ENCODE results near the gene NSF.
"Not testable (repeated sequence)": the region's sequence is repeated elsewhere in the genome, so short reads cannot be mapped to it uniquely, and the experiment has no call there.

Gene NSF

DNA sequence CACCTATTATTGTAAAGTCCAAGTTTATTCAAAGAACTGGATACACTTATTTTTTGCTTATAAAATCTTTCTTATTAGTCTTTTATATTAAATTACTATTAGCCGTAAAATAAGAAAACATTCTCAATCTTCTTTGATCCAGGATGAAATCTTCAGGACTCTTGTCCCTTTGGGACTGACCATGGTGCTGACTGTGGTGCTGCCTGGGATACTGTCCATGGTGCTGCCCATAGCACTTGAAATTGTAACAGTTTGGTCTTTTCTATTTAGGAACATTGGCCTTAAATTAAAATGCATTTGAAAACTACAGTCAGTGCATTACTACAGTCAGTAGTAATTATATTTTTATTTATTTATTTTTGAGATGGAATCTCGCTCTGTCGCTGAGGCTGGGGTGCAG lies 41.7 kb downstream of the NSF start:
- DNase-seq: not testable (repeated sequence)

DNA sequence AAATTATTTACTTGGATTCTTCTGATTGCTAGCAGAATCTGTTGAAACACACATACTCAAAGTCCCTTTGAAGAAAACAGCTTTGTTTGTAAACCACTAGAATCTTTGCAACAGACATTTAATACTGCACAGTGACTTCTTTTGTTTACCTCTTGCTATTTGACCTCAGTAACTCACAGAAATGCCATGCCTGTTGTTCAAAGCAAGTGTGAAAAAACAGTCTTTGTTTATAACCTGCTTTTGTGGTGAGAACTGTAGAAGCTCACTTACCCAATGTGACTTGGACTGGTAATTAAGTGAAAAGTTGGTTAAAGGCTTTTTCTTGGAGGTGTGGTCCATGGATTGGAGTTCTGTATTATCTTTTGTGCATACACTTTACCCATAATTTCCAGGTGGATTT lies 44.4 kb downstream of the NSF start:
- DNase-seq: not testable (repeated sequence)

DNA sequence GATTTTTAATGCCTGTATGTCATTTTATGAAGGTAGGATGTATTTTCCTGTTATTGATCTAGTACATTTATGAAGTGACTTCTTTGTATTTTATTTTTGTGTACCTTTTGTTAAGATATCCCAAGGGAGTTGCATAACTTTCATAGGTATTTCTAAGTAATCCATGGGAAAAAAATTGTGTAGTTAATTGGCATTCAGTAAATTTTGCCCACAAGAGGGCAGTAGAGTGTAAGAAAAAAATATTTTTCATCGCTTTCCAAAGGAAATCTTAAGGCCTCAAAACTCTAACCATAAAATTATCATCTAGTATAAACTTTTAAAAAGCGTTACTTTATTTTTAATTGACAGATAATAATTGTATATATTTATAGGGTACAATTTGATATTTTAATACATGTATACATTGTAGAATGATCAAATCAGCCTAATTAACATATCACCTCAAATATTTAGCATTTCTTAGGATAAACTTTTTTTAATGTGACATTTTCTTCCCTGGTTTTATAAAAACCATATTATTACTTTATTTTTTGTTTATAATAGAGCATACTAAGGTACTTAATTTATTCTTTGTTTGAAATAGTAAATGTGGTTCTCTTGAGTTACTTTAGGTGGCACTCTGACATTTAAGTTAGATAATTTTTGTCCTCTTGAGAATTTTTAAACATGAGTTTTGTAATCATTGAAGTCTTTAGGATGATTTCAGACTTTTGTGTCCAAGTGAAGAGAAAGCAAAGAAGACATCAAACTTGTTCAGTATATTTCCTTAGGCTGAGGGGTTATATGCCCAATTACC lies 51.6 kb downstream of the NSF start:
- DNase-seq: not testable (repeated sequence)

DNA sequence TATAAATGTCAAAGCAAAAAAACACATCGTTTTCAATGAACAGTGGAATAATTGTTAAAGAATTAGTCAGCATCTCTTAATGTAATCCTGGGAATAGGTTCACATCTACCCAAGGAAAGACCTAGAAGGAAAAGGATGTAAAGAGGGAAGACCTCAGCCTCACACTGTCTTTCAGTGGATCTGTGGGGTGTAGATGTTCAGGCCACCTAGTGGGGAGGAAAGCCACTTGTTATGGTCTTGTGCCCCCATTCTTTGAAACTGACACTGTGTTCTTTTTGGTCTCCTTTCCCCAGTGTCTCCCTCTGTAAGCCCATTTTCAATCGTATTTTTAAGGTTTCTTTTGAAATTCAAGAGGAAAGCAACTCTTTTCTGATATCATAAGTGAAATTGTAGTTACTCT lies 56.8 kb downstream of the NSF start:
- DNase-seq: not testable (repeated sequence)

DNA sequence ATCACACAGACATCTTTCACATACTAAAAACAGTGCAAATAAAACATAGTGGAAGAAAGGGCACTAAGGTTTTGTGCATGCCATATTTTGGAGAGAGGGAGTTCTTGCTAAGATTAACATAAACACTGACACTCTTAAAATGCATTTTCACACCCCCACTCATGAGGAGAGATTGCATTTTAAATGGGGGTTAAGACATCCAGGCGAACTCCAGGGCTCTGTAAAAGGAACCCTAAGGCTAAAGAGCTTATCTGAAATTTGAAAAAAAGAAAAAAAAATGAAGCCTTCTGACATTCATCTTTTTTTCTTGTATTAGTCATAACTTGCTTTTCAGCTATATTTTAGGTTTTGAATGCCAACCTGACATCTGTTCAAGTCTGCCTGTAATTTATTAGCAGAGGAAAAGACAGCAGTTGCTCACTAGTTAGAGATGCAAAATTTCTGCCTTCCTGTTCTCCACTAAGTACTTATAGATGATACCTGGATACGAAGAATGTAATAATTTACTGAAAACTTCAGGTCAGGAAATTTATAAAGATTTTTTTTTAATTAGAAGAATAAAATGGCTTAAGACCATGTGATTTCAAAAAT lies 57.3 kb downstream of the NSF start:
- DNase-seq: not testable (repeated sequence)

DNA sequence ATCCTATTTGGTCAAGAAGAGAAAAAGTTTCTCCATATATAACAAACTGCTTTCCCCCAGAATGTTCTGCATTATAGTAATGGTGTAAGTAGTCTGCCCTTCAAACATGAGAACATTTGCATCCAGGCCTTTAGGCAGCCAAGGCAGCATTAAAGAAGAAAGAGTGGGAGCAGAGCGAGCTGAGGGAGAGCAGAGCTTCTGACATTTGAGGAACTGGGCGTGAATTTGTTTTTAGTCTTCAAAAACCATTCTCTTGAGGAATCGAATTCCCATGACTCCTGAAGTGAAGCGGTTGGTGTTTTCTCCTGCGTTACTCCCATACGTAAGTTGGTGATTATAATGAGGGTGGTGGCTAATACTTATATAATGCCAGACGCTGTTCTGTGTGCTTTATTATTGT lies 58.8 kb downstream of the NSF start:
- DNase-seq: not testable (repeated sequence)

DNA sequence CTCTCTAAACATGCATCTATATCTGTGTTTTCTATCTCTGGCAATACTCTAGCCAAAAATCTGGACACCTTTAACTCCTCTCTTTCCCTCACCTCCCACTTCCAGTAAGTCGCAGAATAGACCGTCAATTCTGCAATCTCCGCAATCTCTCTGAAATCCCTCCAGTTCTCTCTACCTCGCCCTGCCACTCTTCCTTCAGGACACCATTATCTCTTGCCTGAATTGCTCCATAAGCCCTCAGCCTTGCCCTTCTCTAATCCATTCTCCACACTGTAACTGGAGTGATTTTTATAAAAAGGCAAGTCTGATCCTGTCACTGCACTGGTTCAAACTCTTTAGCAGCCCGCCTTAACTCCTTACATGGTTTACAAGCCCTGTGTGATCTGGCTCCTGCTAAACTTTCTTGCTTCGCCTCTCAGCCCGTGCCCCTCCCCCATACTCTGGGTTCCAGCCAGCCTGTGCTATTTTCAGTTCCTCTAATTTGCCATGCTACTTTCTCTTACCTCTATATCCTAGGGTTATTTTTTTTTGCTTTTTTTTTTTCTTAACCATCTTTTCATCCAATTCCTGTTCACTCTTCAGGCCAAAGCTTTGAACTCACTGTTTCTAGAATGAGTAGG lies 61.7 kb downstream of the NSF start:
- DNase-seq: not testable (repeated sequence)

DNA sequence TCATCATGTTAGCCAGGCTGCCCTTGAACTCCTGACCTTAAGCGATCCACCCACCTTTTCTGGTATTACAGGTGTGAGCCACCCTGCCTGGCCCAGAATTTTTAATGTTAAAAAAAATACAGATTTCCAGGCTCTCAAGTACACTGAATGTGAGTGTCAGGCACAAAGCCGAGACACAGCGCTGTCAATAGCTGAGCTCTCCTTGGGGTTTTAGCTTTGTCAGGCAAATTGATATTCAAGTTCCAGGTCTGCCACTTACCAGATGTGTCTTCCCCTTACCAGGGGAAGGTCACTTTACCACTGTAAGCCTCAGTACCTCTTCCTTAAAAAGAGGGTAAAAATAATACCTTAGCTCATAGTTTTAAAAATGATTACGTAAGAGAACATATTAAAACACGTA lies 67.8 kb downstream of the NSF start:
- not testable (repeated sequence) for DNase-seq

DNA sequence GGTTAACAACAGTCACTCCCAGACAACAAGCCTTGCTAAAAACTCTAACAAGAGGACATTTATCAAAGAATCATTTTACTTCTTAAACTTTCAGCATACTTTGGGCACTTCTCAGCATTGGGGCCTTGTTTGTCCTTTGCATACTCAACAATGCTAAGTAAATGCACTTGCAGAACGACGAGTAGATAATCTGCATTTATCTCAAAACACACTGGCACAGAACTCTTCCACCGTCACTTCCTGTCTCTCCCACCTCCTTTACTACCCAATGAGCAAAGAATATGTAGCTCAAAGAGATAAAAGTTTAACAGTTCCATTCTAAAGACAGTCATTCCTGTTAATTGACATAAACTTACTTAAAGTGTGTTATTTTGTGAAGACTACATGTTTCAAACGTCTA lies 69.2 kb downstream of the NSF start:
- DNase-seq: not testable (repeated sequence)

DNA sequence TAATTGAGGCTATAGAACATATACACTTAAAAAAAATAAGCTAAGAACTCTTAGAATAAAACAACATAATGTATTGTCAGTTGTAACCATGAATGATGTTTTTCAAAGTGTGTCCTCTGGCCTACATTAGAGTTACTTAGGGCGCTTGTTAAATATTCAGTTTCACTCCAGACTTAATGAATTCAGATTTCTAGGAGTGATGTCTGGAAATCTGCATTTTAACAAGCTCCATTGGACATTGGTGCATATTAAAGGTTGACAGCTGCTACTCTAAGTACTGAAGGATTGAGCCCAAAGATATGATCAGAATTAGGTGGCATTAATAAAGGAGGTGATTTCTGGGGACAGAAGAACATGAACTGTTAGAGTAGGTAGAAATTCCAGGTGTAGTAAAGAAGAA lies 72.7 kb downstream of the NSF start:
- not testable (repeated sequence) for DNase-seq

DNA sequence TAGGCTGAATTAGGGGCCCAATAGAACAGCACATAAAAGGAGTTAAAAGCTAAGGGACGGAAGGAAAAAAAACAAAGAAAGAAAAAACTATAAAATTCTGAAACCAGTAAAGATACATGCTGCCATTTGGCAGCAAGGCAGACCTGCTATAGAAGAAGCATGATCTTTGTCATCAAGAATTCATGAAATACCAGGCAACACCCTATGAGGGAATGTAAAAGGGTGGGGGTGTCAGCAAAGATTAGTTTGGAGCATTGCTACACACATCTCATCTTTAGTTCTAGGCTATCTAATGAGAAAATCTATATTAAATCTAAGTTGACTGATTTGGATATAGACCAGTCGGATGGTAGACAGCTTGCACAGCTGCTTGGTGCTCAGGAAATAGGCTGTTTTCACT lies 73.1 kb downstream of the NSF start:
- DNase-seq: not testable (repeated sequence)

DNA sequence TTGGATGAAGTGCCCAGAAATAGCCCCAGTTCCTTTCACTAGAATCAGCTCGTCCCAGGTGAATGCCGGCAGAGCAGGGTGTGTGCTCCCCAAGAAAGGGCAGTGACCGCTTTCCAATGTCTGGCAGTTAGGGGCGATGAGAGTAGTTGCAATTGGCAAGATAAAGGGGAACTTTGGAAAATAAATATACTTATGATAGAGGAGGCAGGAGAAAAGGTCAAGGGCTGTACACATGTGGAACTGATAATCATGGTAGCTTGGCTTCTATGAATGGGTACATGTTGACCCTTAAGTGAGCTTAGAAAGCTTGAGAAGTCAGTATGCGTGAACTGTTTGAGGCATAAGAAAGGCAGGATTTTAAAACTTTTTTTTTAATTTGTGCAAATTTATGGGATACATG lies 75.5 kb downstream of the NSF start:
- DNase-seq: not testable (repeated sequence)

DNA sequence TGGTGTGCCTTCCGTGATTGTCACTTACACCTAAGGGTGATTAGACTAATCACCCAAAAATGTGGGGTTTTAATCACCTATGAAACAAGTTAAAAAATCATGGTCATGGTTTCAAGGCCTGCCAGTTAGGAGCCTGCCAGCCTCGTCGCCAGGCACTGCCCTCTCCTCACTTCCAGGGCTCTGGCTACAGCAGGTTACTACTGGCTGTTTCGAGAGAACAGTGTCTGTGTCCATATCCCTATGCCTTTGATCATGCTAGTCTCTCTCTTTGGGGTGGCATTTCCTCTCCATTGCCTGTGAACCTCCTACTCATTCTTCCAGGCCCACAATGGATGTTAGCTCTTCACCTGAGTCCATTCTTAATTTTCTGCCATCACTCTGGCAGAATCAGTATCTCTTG lies 80.3 kb downstream of the NSF start:
- DNase-seq: not testable (repeated sequence)

DNA sequence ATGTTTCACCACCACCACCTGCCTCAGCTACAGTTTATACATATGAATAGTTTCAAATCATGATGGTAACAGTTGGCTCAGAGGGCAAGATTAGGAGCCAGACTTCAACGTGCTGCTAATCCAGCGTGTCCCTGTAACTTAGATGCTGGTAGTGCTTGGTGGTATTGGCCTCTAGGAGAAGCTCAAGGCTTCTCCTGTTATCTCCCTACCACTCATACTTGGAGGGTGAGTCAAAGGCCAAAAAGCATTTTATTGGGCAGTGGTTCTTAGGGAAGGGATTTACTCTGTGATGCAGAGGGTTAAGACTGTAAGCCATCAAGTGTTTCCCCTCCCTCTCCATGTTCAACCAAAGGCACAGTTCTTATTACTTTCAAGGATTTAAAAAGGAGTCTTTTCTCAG lies 82.3 kb downstream of the NSF start:
- DNase-seq: not testable (repeated sequence)

DNA sequence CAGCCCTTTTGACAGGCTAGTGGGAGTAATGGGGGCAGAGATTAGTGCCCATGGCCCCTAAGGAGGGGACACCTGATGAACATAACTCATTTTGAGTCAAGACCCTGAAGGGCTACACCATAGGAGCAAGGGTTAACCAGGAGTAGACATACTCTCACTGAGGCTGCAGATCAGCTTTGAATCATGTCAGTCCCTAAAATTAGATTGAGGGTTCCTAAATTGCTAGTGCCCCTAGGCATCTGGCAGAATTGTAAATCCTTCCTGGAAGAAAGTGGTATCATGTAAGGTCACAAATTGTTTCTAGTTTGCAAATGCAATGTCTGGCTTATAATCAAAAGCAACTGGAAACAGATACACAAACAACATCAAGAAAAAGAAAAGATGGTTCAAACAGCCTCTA lies 87.3 kb downstream of the NSF start:
- DNase-seq: not testable (repeated sequence)

DNA sequence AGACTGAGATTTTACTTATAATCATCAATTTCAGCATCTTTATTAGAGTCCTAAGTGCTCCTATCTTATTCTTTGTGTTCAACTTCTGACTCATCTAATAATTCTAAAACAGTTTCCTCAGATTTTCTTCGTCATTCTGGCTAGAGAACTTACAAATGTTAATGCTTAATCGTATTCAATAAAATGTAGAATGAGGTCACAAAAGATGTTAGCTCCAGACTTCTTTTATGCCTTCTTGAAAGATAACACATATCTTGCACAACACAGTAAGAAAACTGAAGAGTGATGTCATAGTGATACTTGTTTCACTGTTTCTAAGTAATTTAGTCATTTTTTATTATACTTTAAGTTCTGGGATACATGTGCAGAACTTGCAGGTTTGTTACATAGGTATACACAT lies 93.2 kb downstream of the NSF start:
- not testable (repeated sequence) for DNase-seq

DNA sequence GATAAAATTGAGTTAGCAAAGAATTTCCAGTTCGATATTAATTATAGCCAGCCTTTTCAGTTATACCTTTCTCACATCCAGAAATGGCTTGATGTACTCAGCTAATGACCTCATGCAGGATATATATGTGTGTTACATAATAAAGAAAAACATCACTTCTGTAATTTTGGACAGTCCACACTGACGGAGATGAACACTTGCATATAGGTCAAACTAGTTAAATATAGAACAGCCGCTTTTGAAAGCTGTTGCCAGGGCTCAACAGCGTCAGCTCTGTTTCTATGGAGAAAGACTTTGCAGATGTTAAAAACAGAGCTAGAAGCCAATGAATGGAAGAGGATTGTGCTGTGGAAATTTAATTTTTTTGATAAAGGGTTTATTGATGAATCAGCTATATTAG lies 94.8 kb downstream of the NSF start:
- not testable (repeated sequence) for DNase-seq

DNA sequence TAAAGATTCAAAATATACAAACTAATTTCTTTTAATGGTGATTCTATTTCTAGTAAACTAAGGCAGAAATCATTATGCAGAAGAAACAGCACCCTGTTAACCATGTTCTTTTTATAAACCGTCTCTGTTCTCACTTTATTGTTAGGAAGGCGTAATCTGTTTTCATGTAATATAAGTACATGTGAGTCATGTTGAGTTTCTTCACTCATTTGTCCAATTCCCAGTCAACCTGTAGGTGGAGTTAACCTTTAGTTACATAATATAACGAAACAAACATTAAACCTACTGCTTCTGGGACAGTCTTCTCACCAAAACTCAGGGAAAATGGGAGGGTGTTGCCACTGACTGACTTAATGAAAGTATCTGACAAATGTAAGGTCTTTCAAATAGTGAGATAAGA lies 101.7 kb downstream of the NSF start:
- DNase-seq: not testable (repeated sequence)

DNA sequence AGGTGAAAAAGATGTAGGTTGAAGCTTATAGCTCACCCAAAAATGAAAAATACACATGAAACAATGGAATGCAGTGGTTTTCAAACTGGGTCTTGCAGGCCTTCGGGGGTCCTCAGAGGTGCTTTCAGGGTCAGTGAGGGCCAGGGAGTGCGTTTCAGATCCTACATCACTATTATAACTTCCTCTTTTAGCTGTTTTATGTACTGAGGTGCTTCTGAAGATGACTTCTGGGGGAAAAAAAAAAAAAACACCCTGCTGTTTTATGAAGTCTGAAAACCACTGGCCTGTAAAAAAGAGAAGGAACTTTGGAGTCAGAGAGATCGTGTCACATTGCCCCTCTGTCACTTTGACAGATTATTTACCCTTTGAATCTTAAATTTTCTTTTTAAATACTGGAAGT lies 102.8 kb downstream of the NSF start:
- not testable (repeated sequence) for DNase-seq

DNA sequence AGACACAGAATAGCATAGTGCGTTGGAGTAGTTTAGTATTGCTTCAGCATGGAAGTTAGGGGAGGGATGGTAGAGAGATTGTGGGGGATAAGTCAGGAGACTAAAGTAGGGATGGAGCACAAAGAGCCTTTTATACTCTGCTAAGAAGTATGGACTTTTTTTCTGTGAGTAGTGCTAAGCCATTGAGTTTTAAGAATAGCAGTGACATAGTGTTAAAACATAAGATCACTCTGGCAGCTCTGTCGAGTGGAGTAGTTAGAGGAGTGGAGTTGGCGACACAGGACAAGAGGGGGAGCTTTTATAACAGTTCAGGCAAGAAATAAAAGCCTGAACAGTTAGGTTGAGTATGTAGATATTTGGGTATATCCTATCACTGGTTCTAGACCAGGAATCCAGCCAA lies 106.1 kb downstream of the NSF start:
- DNase-seq: not testable (repeated sequence)

DNA sequence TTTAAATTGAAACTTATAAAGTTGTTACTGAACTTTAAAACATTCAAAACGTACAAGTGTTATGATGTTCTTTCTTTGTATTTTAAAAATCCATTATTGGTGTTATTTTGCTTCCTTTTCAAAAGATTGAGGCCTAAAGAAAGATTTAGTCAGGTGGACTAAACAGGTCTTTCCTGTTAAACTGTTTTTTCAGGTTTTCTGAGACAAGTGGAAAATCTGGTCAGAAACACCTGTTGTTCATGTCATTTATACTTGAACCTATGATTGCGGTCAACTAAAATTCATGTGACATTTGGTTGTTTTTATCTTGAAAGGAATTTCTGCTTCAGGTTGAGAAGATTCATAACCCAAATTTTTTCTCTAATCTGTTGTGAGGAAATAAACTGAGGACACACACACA lies 108.5 kb downstream of the NSF start:
- not testable (repeated sequence) for DNase-seq

DNA sequence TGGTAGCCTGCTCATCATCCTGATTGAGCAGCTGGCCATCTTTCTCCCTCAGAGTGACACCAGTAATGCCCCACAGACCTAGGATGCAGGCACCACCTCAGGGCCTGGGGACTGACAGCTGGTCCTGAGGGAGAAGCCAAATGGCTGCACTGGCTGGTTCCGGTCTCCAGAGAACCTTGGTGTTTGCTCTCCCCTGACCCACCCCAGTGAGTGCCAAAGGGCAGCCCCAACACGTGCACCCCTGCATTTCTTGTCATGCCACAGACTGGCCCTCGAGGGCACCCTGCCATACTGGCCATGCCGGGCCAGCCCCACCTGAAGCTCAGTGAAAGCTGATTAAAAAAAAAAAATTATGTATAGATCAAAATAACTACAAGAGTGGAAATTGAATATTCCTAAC lies 127.5 kb downstream of the NSF start:
- no peak for DNase-seq

DNA sequence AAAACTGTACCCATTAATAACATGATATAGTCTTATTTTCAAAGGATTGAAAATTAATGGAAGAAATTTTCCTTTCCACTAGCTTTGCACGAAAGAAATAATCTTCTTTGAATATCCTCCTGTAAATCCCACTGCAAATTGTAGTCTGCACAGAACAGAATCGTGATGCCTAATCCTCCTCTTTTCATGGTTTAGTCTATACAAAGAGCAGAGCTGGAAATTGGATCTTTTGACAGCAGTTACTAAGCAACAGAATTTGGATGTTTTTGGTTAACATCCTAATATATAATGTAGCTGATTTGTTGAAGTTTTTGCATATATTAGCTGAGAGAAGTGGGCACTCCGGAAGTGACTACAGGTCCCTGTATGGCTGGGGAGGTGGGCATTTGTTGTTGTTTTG lies 129.4 kb downstream of the NSF start:
- no peak for DNase-seq

DNA sequence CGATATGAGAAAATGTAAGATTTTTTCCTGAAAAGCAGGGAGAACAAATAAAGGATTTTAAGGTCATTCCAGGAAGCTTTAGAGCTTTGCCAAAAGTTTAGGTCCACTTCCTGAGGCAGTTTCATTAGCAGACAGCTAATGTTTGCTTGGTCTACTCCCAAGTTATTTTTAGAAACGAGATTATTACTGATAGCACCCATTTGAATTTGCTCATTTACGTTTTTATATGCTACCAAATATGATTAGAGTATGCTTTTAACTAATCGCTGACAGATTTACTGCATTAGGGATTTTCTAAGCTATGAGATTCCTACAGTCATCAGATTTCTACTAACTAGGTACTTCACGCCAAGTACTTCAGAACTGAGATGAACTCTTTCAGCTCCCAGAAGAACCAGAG lies 129.9 kb downstream of the NSF start:
- DNase-seq: no peak

Measured in NCI-H774 (cell line).